ENCODE data around the gene CCDC33. TPM values are rescaled to one million over a fixed set of nuclear protein-coding genes. Genes with fewer than 3 reads are reported as not detected.

Gene CCDC33
- total and polyA plus RNA-seq, 10 of the 15 experiments (the other 5 are each of a cell fraction or from before 2014, with no cell fraction given): 0.57 to 5.8 (median 4.3) TPM

GRCh38 chr15:74373731-74374647, 137.9 kb downstream of the CCDC33 start:
- peak overlapping the region; percentile 49 for H3K27ac ChIP-seq (ENCODE audit: control insufficient read depth, insufficient read depth)
- SMC1A ChIA-PET (ENCODE audit: uncharacterized antibody, unreplicated experiment): interaction anchor here (0.8 to 21.3 kb wide), 12 partner anchors 8 to 395 kb away, joined by 3 to 544 read pairs (median 4); partner anchors contain the start of gene SEMA7A
- no peak for TF ChIP-seq CREB1 (IDR thresholded peaks at IDR 0.05; ENCODE audit: low read depth)
- no peak; the same call in 1 of the 2 replicates for TF ChIP-seq MXI1 (IDR thresholded peaks at IDR 0.05; ENCODE audit: low read depth, low read length)
- TF ChIP-seq ZNF274 (IDR thresholded peaks at IDR 0.05; ENCODE audit: insufficient read depth, insufficient read length): no peak
- no peak for TF ChIP-seq PML (IDR thresholded peaks at IDR 0.05; ENCODE audit: low read length)
- TF ChIP-seq WRNIP1 (IDR thresholded peaks at IDR 0.05; ENCODE audit: borderline replicate concordance, low read depth, low read length): no peak
- peak; percentile 62; the same call in 1 of the 2 replicates for TF ChIP-seq LARP7 (IDR thresholded peaks at IDR 0.05)
- 0 out of 2 replicates have a peak, but pooled peaks have one; percentile 12 for TF ChIP-seq EED (IDR thresholded peaks at IDR 0.05; ENCODE audit: low read depth)
- no peak for TF ChIP-seq NFIC (IDR thresholded peaks at IDR 0.05; ENCODE audit: low read depth, low read length)
- TF ChIP-seq ZSCAN29 (IDR thresholded peaks at IDR 0.05): no peak
- TF ChIP-seq PAX5 (IDR thresholded peaks at IDR 0.05; ENCODE audit: borderline replicate concordance, low read depth, low read length): 0 out of 2 replicates have a peak, but pooled peaks have one; percentile 25
- TF ChIP-seq EZH2 (IDR thresholded peaks at IDR 0.05; ENCODE audit: borderline replicate concordance, control insufficient read depth, low read depth, low read length): no peak
- TF ChIP-seq PKNOX1 (IDR thresholded peaks at IDR 0.05): peak; percentile 73
- TF ChIP-seq ZBTB40 (IDR thresholded peaks at IDR 0.05; ENCODE audit: borderline replicate concordance): no peak
- TF ChIP-seq KAT2A (conservative IDR thresholded peaks at IDR 0.05; ENCODE audit: control insufficient read depth, low read depth, low read length): no peak
- TF ChIP-seq SREBF1 (IDR thresholded peaks at IDR 0.05; ENCODE audit: low read length): no peak
- no peak for TF ChIP-seq POLR2AphosphoS2 (IDR thresholded peaks at IDR 0.05; ENCODE audit: low read depth, low read length)

More at GRCh38 chr15:74373731-74374647, 137.9 kb downstream of the CCDC33 start:
- intact Hi-C loops (cut with micrococcal nuclease; ENCODE audit: unreplicated experiment): loop anchor here (1.0 to 2.0 kb wide), 3 partner anchors 167 to 258 kb away; partner anchors contain the start of gene ARID3B
- RAD21 ChIA-PET (ENCODE audit: unreplicated experiment): interaction anchor here (0.7 to 3.2 kb wide), 11 partner anchors 10 to 395 kb away, joined by 3 to 18 read pairs (median 5); partner anchors contain the start of gene UBL7
- H3K4me1 ChIP-seq (ENCODE audit: control insufficient read depth, insufficient read depth, low read length): peaks cover 32% of the 10 kb centered on the region
- H3K27me3 ChIP-seq (replicated peaks in 1 of 2; ENCODE audit: control insufficient read depth in 2 of 2, insufficient read depth in 2 of 2, low read length in 1 of 2): no peaks in the 10 kb centered on the region; a peak in 2 of 4 replicates
- DNase-seq (ENCODE audit: low read depth, low spot score): no peak
- BruUV-seq (replicated peaks): no TSS peak
- H3K36me3 ChIP-seq (ENCODE audit: control insufficient read depth in 2 of 2, insufficient read depth in 2 of 2, low read length in 1 of 2): no peaks in the 10 kb centered on the region
- FAIRE-seq: peak; percentile 92
- peak; percentile 97 for ATAC-seq
- H4K20me1 ChIP-seq (ENCODE audit: control insufficient read depth, insufficient read depth): no peaks in the 10 kb centered on the region
- WGBS (ENCODE audit: insufficient coverage, insufficient replicate concordance, low lambda C conversion rate, missing lambda C conversion rate): 1% methylated on average over 55 of the region's 62 CpGs
- POLR2A ChIA-PET: interaction anchor here (0.6 to 1.7 kb wide), 8 partner anchors 10 to 257 kb away, joined by 3 to 6 read pairs (median 4); partner anchors contain the start of gene UBL7
- no peaks in the 10 kb centered on the region; the same call in 1 of the 2 replicates for H3K79me2 ChIP-seq (ENCODE audit: control insufficient read depth, insufficient read depth, low read length)
- in situ Hi-C loops (cut with MboI): no loop called here
- H3K4me3 ChIP-seq: peak overlapping the region; percentile 69
- peak overlapping the region; percentile 82 for H3K4me2 ChIP-seq (ENCODE audit: control insufficient read depth, insufficient read depth)
- no peaks in the 10 kb centered on the region for H3K9me3 ChIP-seq (replicated peaks; ENCODE audit: control insufficient read depth, insufficient read depth, low read length)
- peak overlapping the region; percentile 87 for H2AFZ ChIP-seq (ENCODE audit: control insufficient read depth, low read depth, low read length)
- CTCF ChIA-PET: interaction anchor here (0.6 to 21.7 kb wide), 31 partner anchors 9 to 426 kb away, joined by 3 to 655 read pairs (median 4); partner anchors contain the start of gene SEMA7A
- H3K9ac ChIP-seq (ENCODE audit: control insufficient read depth, insufficient read depth, low read length): peak overlapping the region; percentile 60

All from GM12878 (cell line).